RWPE2 (cell line): Measurements from ENCODE around the gene TMPRSS9.

ENCODE experiments used
- ATAC-seq: fragments of 200-7000 bp; cut with Tn5 transposase; 3 replicates; pipeline ENCODE4 v1.9.1; 2021; ENCODE audit warnings: low read depth
- DNase-seq: peaks from one replicate; pipeline ENCODE4 v3.0.0-alpha.2; 2020; ENCODE audit warnings: low spot score
- H3K27ac ChIP-seq: fragments of 450-650 bp; 2 replicates; pipeline ENCODE4 v1.5.1; 2017; ENCODE audit warnings: mild to moderate bottlenecking; ENCODE audit not compliant: poor library complexity, severe bottlenecking
- H3K27me3 ChIP-seq: fragments of 250-450 bp; sonication (Bioruptor Pico); 2 replicates; pipeline ENCODE4 v1.5.1; 2021; ENCODE audit warnings: mild to moderate bottlenecking, moderate library complexity; ENCODE audit not compliant: insufficient read depth, poor library complexity, severe bottlenecking
- H3K36me3 ChIP-seq: fragments of 250-450 bp; sonication (Bioruptor Pico); 2 replicates; pipeline ENCODE4 v1.5.1; 2020; ENCODE audit warnings: low read depth, mild to moderate bottlenecking, moderate library complexity
- H3K4me1 ChIP-seq: fragments of 250-450 bp; sonication (Bioruptor Pico); 2 replicates; pipeline ENCODE4 v1.5.1; 2021; ENCODE audit warnings: mild to moderate bottlenecking, moderate library complexity; ENCODE audit not compliant: insufficient read depth, poor library complexity, severe bottlenecking
- H3K4me3 ChIP-seq: fragments of 250-450 bp; sonication (Bioruptor Pico); 2 replicates; pipeline ENCODE4 v1.5.1; 2021; ENCODE audit warnings: mild to moderate bottlenecking, moderate library complexity; ENCODE audit not compliant: severe bottlenecking
- H3K9me3 ChIP-seq: fragments of 250-450 bp; sonication (Bioruptor Pico); 2 replicates; pipeline ENCODE4 v1.5.1; 2021; ENCODE audit warnings: mild to moderate bottlenecking, moderate library complexity; ENCODE audit not compliant: severe bottlenecking
- TF ChIP-seq, protein P1 (sequence below): fragments of 450-650 bp; IDR thresholded peaks from one replicate; pipeline ENCODE4 v1.5.1; 2017; ENCODE audit warnings: mild to moderate bottlenecking, moderate library complexity; ENCODE audit not compliant: poor library complexity, severe bottlenecking

The TMPRSS9 gene

DNA sequence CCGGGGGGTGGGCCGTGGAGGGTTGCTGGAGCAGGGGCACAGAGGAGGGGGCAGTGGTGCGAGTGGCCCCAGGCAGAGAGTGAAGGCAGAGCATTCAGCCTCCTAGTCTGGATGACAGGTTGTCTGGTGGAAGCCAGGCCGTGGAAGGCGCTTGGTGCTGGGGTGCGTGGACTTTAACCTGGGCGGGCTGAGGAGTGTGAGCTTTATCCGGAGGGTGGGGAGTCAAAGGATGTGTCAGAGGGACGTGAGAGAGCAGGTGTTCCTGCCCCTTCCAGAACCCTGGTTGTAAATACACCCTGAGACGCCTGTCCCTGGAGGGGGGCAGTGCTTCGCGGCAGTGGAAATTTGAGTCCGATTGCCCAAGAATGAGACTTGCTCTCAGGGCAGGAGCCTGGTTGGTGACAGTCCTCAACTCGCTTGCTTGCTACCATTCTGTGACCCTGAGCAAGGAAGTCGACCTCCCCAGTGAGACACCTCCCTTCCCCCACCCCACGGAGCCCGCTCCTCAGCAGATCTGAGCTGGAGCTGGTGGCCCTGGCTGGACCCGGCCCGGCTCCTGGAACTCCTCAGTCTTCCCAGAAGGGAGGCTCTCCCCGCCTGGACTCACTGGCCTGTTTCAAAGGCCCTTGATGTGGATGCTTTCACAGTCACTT lies 29.3 kb upstream of the TMPRSS9 start:
- peaks cover 11% of the 10 kb centered on the region for H3K36me3 ChIP-seq
- ATAC-seq (no peak), DNase-seq (no peak)
- H3K27ac ChIP-seq = no peak overlapping the region
- no peaks in the 10 kb centered on the region for H3K9me3 ChIP-seq
- H3K4me3 ChIP-seq = no peak overlapping the region
- TF ChIP-seq, protein P1, sequence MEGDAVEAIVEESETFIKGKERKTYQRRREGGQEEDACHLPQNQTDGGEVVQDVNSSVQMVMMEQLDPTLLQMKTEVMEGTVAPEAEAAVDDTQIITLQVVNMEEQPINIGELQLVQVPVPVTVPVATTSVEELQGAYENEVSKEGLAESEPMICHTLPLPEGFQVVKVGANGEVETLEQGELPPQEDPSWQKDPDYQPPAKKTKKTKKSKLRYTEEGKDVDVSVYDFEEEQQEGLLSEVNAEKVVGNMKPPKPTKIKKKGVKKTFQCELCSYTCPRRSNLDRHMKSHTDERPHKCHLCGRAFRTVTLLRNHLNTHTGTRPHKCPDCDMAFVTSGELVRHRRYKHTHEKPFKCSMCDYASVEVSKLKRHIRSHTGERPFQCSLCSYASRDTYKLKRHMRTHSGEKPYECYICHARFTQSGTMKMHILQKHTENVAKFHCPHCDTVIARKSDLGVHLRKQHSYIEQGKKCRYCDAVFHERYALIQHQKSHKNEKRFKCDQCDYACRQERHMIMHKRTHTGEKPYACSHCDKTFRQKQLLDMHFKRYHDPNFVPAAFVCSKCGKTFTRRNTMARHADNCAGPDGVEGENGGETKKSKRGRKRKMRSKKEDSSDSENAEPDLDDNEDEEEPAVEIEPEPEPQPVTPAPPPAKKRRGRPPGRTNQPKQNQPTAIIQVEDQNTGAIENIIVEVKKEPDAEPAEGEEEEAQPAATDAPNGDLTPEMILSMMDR = no peak
- no peaks in the 10 kb centered on the region for H3K27me3 ChIP-seq
- H3K4me1 ChIP-seq = no peaks in the 10 kb centered on the region

GRCh38 chr19:2331601-2332246 lies 28.3 kb upstream of the TMPRSS9 start:
- Histone ChIP-seq H3K4me1 (no peaks in the 10 kb centered on the region), H3K4me3 (no peak overlapping the region), H3K36me3 (peaks cover 5% of the 10 kb centered on the region), H3K9me3 (no peaks in the 10 kb centered on the region), H3K27me3 (no peaks in the 10 kb centered on the region), H3K27ac (no peak overlapping the region)
- TF ChIP-seq, protein P1 = no peak
- ATAC-seq (no peak), DNase-seq (no peak)

- no peaks in the 10 kb centered on the region for H3K27me3 ChIP-seq
- no peaks in the 10 kb centered on the region for H3K4me1 ChIP-seq
- H3K9me3 ChIP-seq = no peaks in the 10 kb centered on the region
- H3K27ac ChIP-seq = no peak overlapping the region
- DNase-seq (no peak), ATAC-seq (no peak)
- H3K36me3 ChIP-seq = no peaks in the 10 kb centered on the region; the same call in 1 of the 2 replicates
- TF ChIP-seq, protein P1 = no peak
- H3K4me3 ChIP-seq = no peak overlapping the region
Observed at GRCh38 chr19:2332341-2333026, 27.6 kb upstream of the TMPRSS9 start.

DNA sequence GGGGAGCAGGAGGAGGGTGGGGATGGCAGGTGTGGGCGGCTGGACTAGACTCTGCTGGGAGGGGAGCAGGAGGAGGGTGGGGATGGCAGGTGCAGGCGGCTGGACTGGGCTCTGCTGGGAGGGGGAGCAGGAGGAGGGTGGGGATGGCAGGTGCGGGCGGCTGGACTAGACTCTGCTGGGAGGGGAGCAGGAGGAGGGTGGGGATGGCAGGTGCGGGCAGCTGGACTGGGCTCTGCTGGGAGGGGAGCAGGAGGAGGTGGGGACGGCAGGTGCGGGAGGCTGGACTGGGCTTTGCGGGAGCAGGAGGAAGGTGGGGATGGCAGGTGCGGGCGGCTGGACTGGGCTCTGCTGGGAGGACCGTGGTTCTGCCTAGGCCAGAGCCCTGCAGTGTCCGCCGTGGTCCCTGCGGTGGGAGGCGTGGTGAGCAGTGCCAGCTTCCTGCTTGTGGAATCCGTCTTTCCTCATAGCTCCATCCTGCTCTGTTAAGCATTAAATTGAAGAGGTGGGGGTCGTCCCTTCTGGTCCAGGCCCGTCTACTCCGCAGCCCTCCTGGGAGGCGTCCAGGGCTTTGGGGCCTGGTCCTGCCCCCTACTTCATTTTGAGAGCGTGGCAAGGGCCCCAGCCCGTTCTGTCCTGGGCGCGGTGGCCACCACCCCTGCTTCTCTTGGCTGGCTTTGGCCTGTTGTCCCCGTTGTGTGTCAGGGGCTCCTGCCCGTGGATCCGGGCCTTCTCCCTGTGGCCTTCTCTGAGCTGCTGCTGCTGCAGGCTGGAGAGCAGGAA lies 26.8 kb upstream of the TMPRSS9 start:
- ATAC-seq = no peak
- DNase-seq = no peak
- Histone ChIP-seq H3K27ac (no peak overlapping the region), H3K4me1 (no peaks in the 10 kb centered on the region), H3K9me3 (no peaks in the 10 kb centered on the region), H3K36me3 (no peaks in the 10 kb centered on the region), H3K4me3 (no peak overlapping the region), H3K27me3 (no peaks in the 10 kb centered on the region)
- TF ChIP-seq, protein P1 = no peak
